ACC112 (cell line): ENCODE results near the gene PTPRN2.

Source experiments
- H2AFZ ChIP-seq: fragments of 200-600 bp; sonication (generic); one replicate; pipeline ENCODE4 v1.6.0; 2017; ENCODE audit warnings: antibody characterized with exemption, low read length; ENCODE audit not compliant: unreplicated experiment
- H3K27ac ChIP-seq: fragments of 200-600 bp; sonication (generic); 2 replicates; pipeline ENCODE4 v1.5.1; 2014; ENCODE audit warnings: low read depth, mild to moderate bottlenecking, antibody characterized with exemption, low read length, moderate library complexity
- H3K27me3 ChIP-seq: fragments of 200-600 bp; sonication (generic); 2 replicates; pipeline ENCODE4 v1.6.1; 2014; ENCODE audit warnings: mild to moderate bottlenecking, antibody characterized with exemption, low read length, moderate library complexity, mixed read lengths; ENCODE audit not compliant: insufficient read depth
- H3K36me3 ChIP-seq: fragments of 200-600 bp; sonication (generic); 2 replicates; pipeline ENCODE4 v1.6.1; 2016; ENCODE audit warnings: mild to moderate bottlenecking, antibody characterized with exemption, low read length, moderate library complexity, mixed read lengths; ENCODE audit not compliant: insufficient read depth
- H3K4me1 ChIP-seq: fragments of 200-600 bp; sonication (generic); one replicate; pipeline ENCODE4 v1.6.1; 2016; ENCODE audit warnings: low read length, mixed read lengths; ENCODE audit not compliant: insufficient read depth, unreplicated experiment, control insufficient read depth
- H3K4me3 ChIP-seq: fragments of 200-600 bp; sonication (generic); 2 replicates; pipeline ENCODE4 v1.5.1; 2014; ENCODE audit warnings: mild to moderate bottlenecking, low read depth, low read length
- H3K79me2 ChIP-seq: fragments of 200-600 bp; sonication (generic); one replicate; pipeline ENCODE4 v1.6.0; 2016; ENCODE audit warnings: low read length; ENCODE audit not compliant: control insufficient read depth, unreplicated experiment, insufficient read depth

Gene PTPRN2

GRCh38 chr7:157657741-157658740 is 929.6 kb downstream of the PTPRN2 start:
- no peak overlapping the region for H3K27ac ChIP-seq
- H2AFZ ChIP-seq: no peak overlapping the region
- H3K4me1 ChIP-seq: no peaks in the 10 kb centered on the region
- no peaks in the 10 kb centered on the region for H3K27me3 ChIP-seq
- H3K36me3 ChIP-seq: no peaks in the 10 kb centered on the region
- H3K4me3 ChIP-seq: no peak overlapping the region
- H3K79me2 ChIP-seq: no peaks in the 10 kb centered on the region

GRCh38 chr7:157656195-157656769 is 931.3 kb downstream of the PTPRN2 start:
- Histone ChIP-seq H3K4me3 (no peak overlapping the region), H3K27me3 (no peaks in the 10 kb centered on the region), H3K79me2 (no peaks in the 10 kb centered on the region), H2AFZ (no peak overlapping the region), H3K36me3 (no peaks in the 10 kb centered on the region), H3K4me1 (no peaks in the 10 kb centered on the region), H3K27ac (no peak overlapping the region)

GRCh38 chr7:157654350-157654749 is 933.3 kb downstream of the PTPRN2 start:
- H3K36me3 ChIP-seq: no peaks in the 10 kb centered on the region
- no peak overlapping the region for H3K27ac ChIP-seq
- H2AFZ ChIP-seq: no peak overlapping the region
- no peak overlapping the region for H3K4me3 ChIP-seq
- no peaks in the 10 kb centered on the region for H3K4me1 ChIP-seq
- H3K27me3 ChIP-seq: no peaks in the 10 kb centered on the region
- no peaks in the 10 kb centered on the region for H3K79me2 ChIP-seq

- Histone ChIP-seq H3K79me2 (no peaks in the 10 kb centered on the region), H3K4me3 (no peak overlapping the region), H3K36me3 (no peaks in the 10 kb centered on the region), H2AFZ (no peak overlapping the region), H3K4me1 (no peaks in the 10 kb centered on the region), H3K27ac (no peak overlapping the region), H3K27me3 (no peaks in the 10 kb centered on the region)
These were observed 933.8 kb downstream of the PTPRN2 start for GRCh38 chr7:157653827-157654207.

- Histone ChIP-seq H2AFZ (no peak overlapping the region), H3K4me3 (no peak overlapping the region), H3K27me3 (no peaks in the 10 kb centered on the region), H3K4me1 (no peaks in the 10 kb centered on the region), H3K27ac (no peak overlapping the region), H3K36me3 (no peaks in the 10 kb centered on the region), H3K79me2 (no peaks in the 10 kb centered on the region)
These were observed 934.4 kb downstream of the PTPRN2 start for GRCh38 chr7:157652954-157653826.

- no peak overlapping the region for H2AFZ ChIP-seq
- H3K4me3 ChIP-seq: no peak overlapping the region
- no peaks in the 10 kb centered on the region for H3K4me1 ChIP-seq
- no peak overlapping the region for H3K27ac ChIP-seq
- H3K79me2 ChIP-seq: no peaks in the 10 kb centered on the region
- no peaks in the 10 kb centered on the region for H3K36me3 ChIP-seq
- H3K27me3 ChIP-seq: no peaks in the 10 kb centered on the region
These were observed 935.3 kb downstream of the PTPRN2 start for GRCh38 chr7:157652161-157652953.

GRCh38 chr7:157651366-157652160 is 936.1 kb downstream of the PTPRN2 start:
- Histone ChIP-seq H3K79me2 (no peaks in the 10 kb centered on the region), H3K27ac (no peak overlapping the region), H3K4me1 (no peaks in the 10 kb centered on the region), H3K4me3 (no peak overlapping the region), H3K36me3 (no peaks in the 10 kb centered on the region), H2AFZ (no peak overlapping the region), H3K27me3 (no peaks in the 10 kb centered on the region)

GRCh38 chr7:157650801-157651200 is 936.8 kb downstream of the PTPRN2 start:
- H3K36me3 ChIP-seq: no peaks in the 10 kb centered on the region
- H3K27me3 ChIP-seq: no peaks in the 10 kb centered on the region
- no peak overlapping the region for H2AFZ ChIP-seq
- H3K4me3 ChIP-seq: no peak overlapping the region
- no peaks in the 10 kb centered on the region for H3K79me2 ChIP-seq
- no peaks in the 10 kb centered on the region for H3K4me1 ChIP-seq
- H3K27ac ChIP-seq: no peak overlapping the region

- H2AFZ ChIP-seq: no peak overlapping the region
- H3K27me3 ChIP-seq: no peaks in the 10 kb centered on the region
- H3K36me3 ChIP-seq: no peaks in the 10 kb centered on the region
- no peaks in the 10 kb centered on the region for H3K4me1 ChIP-seq
- H3K79me2 ChIP-seq: no peaks in the 10 kb centered on the region
- H3K4me3 ChIP-seq: no peak overlapping the region
- no peak overlapping the region for H3K27ac ChIP-seq
These were observed 937.4 kb downstream of the PTPRN2 start for GRCh38 chr7:157650131-157650631.
